Measurements from ENCODE around the gene CPVL. TPM values are rescaled to one million over a fixed set of nuclear protein-coding genes. Genes with fewer than 3 reads are reported as not detected.
A peak's percentile ranks its signal among the peaks of the same experiment; 100 is the strongest.

CPVL gene
- total RNA-seq, 2 donors from 2014 or later: 32.4 to 53.3 TPM

DNA sequence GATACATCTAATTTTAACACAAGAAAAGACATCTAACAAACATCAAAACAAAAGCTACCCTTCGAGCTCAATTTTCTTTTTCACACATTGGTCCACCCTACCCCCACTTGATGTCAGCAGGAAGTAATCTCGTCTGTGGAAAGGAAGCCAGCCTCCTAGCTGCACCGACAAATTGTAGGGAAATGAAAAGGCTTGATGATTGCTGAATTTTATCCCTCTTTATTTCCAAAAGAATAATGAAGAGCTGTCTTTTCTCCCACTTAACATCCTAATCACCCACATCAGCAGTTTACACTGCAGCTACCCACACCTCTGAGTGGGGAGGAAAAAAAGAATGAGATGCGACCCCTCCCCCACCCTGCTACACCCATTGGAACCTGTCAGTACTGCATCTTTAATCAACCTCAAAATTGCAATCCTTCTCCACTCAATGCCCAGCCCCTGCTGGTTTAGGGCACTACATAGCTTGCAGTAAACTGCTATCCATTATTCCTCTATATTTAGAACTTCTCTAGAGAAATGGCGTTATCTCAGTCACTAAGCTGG lies 10.6 kb upstream of the CPVL start:
- peaks cover 4% of the 10 kb centered on the region for H3K9me3 ChIP-seq (ENCODE audit: control insufficient read depth, low read length)
- H3K4me1 Mint-ChIP-seq: peaks cover 48% of the 10 kb centered on the region
- no peak overlapping the region for H3K27ac ChIP-seq (ENCODE audit: low read depth, low read length)
- 50 to 60% methylated on average over 2 to 5 of the region's 5 CpGs for WGBS, 2 experiments (ENCODE audit: insufficient coverage in 1 of 2, insufficient read length in 1 of 2)
- no peak overlapping the region for H3K4me3 ChIP-seq (ENCODE audit: low read length)
- peak; percentile 64 for TF ChIP-seq CTCF (conservative IDR thresholded peaks at IDR 0.05)
- H3K9me3 Mint-ChIP-seq: peaks cover 11% of the 10 kb centered on the region
- H3K27me3 ChIP-seq (ENCODE audit: control insufficient read depth, insufficient read depth, low read length, poor library complexity, severe bottlenecking): no peaks in the 10 kb centered on the region
- H3K36me3 Mint-ChIP-seq (ENCODE audit: low read depth): peaks cover 11% of the 10 kb centered on the region
- no peaks in the 10 kb centered on the region for H3K36me3 ChIP-seq (ENCODE audit: control insufficient read depth, insufficient read depth, low read length)
- peaks cover 26% of the 10 kb centered on the region for H3K4me1 ChIP-seq (ENCODE audit: control insufficient read depth, insufficient read depth, low read length)
- H3K4me3 Mint-ChIP-seq: no peak overlapping the region
- DNase-seq: no peak
- no peak overlapping the region for H3K9ac ChIP-seq (ENCODE audit: extremely low read depth, low read length, poor library complexity, severe bottlenecking)
- H3K27me3 Mint-ChIP-seq (ENCODE audit: insufficient read depth): no peaks in the 10 kb centered on the region
- no peak overlapping the region for H3K27ac Mint-ChIP-seq

DNA sequence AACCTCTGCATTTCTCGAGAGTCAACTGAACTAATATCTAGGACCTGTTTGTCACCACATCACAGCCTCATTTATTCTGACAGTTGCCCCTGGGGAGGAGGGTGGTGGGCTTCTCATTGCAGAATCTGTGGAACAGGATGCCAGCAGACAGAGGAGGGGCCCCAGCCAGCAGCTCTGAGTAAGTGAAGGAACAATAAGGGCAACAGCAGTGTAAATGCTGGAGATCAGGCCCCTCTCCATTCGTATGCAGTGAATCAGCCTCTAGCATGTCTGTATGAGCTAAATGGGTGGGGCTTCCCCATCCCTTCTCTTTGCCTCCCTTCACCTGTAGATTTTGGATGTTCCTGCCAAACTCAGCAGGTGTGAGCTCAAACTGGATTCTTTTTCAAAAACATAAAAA lies 7.7 kb upstream of the CPVL start:
- H3K27ac Mint-ChIP-seq: no peak overlapping the region
- Histone ChIP-seq H3K4me3 (ENCODE audit: low read length) (no peak overlapping the region), H3K36me3 (ENCODE audit: control insufficient read depth, insufficient read depth, low read length) (no peaks in the 10 kb centered on the region), H3K9me3 (ENCODE audit: control insufficient read depth, low read length) (peaks cover 4% of the 10 kb centered on the region), H3K27me3 (ENCODE audit: control insufficient read depth, insufficient read depth, low read length, poor library complexity, severe bottlenecking) (no peaks in the 10 kb centered on the region), H3K9ac (ENCODE audit: extremely low read depth, low read length, poor library complexity, severe bottlenecking) (no peak overlapping the region), H3K4me1 (ENCODE audit: control insufficient read depth, insufficient read depth, low read length) (peaks cover 16% of the 10 kb centered on the region), H3K27ac (ENCODE audit: low read depth, low read length) (no peak overlapping the region)
- peaks cover 46% of the 10 kb centered on the region for H3K4me1 Mint-ChIP-seq
- WGBS, 2 experiments (ENCODE audit: insufficient coverage in 1 of 2, insufficient read length in 1 of 2): 93% methylated on average over 2 of the region's 2 CpGs; no CpG with 5 or more reads in 1 of the 2 experiments
- no peak for DNase-seq
- H3K4me3 Mint-ChIP-seq: no peak overlapping the region
- H3K27me3 Mint-ChIP-seq (ENCODE audit: insufficient read depth): no peaks in the 10 kb centered on the region
- H3K36me3 Mint-ChIP-seq (ENCODE audit: low read depth): peaks cover 15% of the 10 kb centered on the region
- TF ChIP-seq CTCF (conservative IDR thresholded peaks at IDR 0.05): no peak
- H3K9me3 Mint-ChIP-seq: peaks cover 11% of the 10 kb centered on the region

- Histone ChIP-seq H3K4me3 (ENCODE audit: low read length) (no peak overlapping the region), H3K4me1 (ENCODE audit: control insufficient read depth, insufficient read depth, low read length) (no peaks in the 10 kb centered on the region), H3K27me3 (ENCODE audit: control insufficient read depth, insufficient read depth, low read length, poor library complexity, severe bottlenecking) (peaks cover under 1% of the 10 kb centered on the region), H3K9me3 (ENCODE audit: control insufficient read depth, low read length) (peaks cover 4% of the 10 kb centered on the region), H3K9ac (ENCODE audit: extremely low read depth, low read length, poor library complexity, severe bottlenecking) (no peak overlapping the region), H3K27ac (ENCODE audit: low read depth, low read length) (no peak overlapping the region), H3K36me3 (ENCODE audit: control insufficient read depth, insufficient read depth, low read length) (no peaks in the 10 kb centered on the region)
- Mint-ChIP-seq H3K27ac (no peak overlapping the region), H3K9me3 (peaks cover 11% of the 10 kb centered on the region), H3K4me1 (peaks cover 31% of the 10 kb centered on the region), H3K36me3 (ENCODE audit: low read depth) (peaks cover 15% of the 10 kb centered on the region), H3K4me3 (no peak overlapping the region), H3K27me3 (ENCODE audit: insufficient read depth) (peaks cover 10% of the 10 kb centered on the region)
- TF ChIP-seq CTCF (conservative IDR thresholded peaks at IDR 0.05): no peak
- DNase-seq: no peak
- WGBS, 2 experiments (ENCODE audit: insufficient coverage in 1 of 2, insufficient read length in 1 of 2): 100% methylated on average over 1 to 2 of the region's 2 CpGs
These were observed 4.5 kb upstream of the CPVL start for GRCh38 chr7:29150856-29151255.
